A549 (cell line): ENCODE data around the gene PTPRN2. TPM values are rescaled to one million over a fixed set of nuclear protein-coding genes. Genes with fewer than 3 reads are reported as not detected.

Experiments
- ATAC-seq, 2 experiments: fragments of 200-7000 bp in 1 of 2; fragments of >200 bp in 1 of 2; cut with Nextera tagmentation in 1 of 2; cut with Tn5 transposase in 1 of 2; 3 replicates each; pipeline versions ENCODE4 v1.8.0 to v1.9.1; 2018 to 2020; ENCODE audit warnings: mild to moderate bottlenecking in 1 of 2, moderate library complexity in 1 of 2
- CTCF ChIA-PET: fragments of 300-600 bp; sonication (Branson Sonifier 250); formaldehyde crosslinking; extraction: SDS; loops from one replicate; lab custom pipeline; 2021; ENCODE audit warnings: antibody characterized with exemption, inconsistent platforms; lab: Yijun Ruan, JAX
- POLR2A ChIA-PET: fragments of 350-600 bp; formaldehyde crosslinking; extraction: SDS; loops from one replicate; lab custom pipeline; 2021; ENCODE audit warnings: antibody characterized with exemption, inconsistent platforms; lab: Yijun Ruan, JAX
- DNase-seq, 2 experiments: peaks; one replicate each; pipeline versions ENCODE4 v3.0.0 to v3.0.0-alpha.2; 2011 to 2016; ENCODE audit warnings: low read depth in 1 of 2, low spot score in 1 of 2
- FAIRE-seq: peaks from 2 replicates; lab custom pipeline; 2011; peaks lifted over from hg19 to GRCh38; lab: Jason Lieb, UNC
- H3K27ac ChIP-seq, 2 experiments: fragments of >200 bp; sonication (Bioruptor Twin); formaldehyde crosslinking; 3 replicates each; pipeline ENCODE4 v1.5.1; 2016 to 2017
- H3K4me1 ChIP-seq: fragments of >200 bp; sonication (Bioruptor Twin); formaldehyde crosslinking; 3 replicates; pipeline ENCODE4 v1.6.1; 2016
- H3K4me2 ChIP-seq: fragments of >200 bp; sonication (Bioruptor Twin); formaldehyde crosslinking; 3 replicates; pipeline ENCODE4 v1.6.1; 2016
- H3K4me3 ChIP-seq: fragments of >200 bp; sonication (Bioruptor Twin); formaldehyde crosslinking; 3 replicates; pipeline ENCODE4 v1.5.1; 2016
- H3K9me3 ChIP-seq: fragments of >200 bp; sonication (Bioruptor Twin); formaldehyde crosslinking; 3 replicates; pipeline ENCODE4 v1.6.1; 2016
- BCL3 ChIP-seq: fragments of >200 bp; sonication (Bioruptor Twin); formaldehyde crosslinking; IDR thresholded peaks from 3 replicates; pipeline ENCODE4 v1.6.1; 2016
- BHLHE40 ChIP-seq: IDR thresholded peaks from 2 replicates; pipeline ENCODE4 v1.6.1; 2012; ENCODE audit warnings: low read depth, low read length, inconsistent platforms
- CBX2 ChIP-seq: fragments of 200-600 bp; sonication (generic); IDR thresholded peaks from 2 replicates; pipeline ENCODE4 v1.6.1; 2016; ENCODE audit warnings: low read depth, mild to moderate bottlenecking, borderline replicate concordance
- CBX8 ChIP-seq: fragments of 200-600 bp; sonication (generic); IDR thresholded peaks from 2 replicates; pipeline ENCODE4 v1.6.1; 2016
- CHD2 ChIP-seq: fragments of 150-350 bp; IDR thresholded peaks from 2 replicates; pipeline ENCODE4 v1.6.1; 2014; ENCODE audit warnings: low read length; ENCODE audit not compliant: partially characterized antibody
- EHF ChIP-seq: fragments of 250-450 bp; sonication (Bioruptor Pico); IDR thresholded peaks from 2 replicates; pipeline ENCODE4 v1.5.0; 2020; ENCODE audit warnings: mild to moderate bottlenecking
- FOSB ChIP-seq: fragments of 250-450 bp; sonication (Bioruptor Pico); IDR thresholded peaks from 2 replicates; pipeline ENCODE4 v1.5.0; 2020; ENCODE audit warnings: mild to moderate bottlenecking, moderate library complexity
- FOXS1 ChIP-seq: fragments of 250-450 bp; sonication (Bioruptor Pico); IDR thresholded peaks from 2 replicates; pipeline ENCODE4 v1.5.0; 2020; ENCODE audit warnings: mild to moderate bottlenecking, moderate library complexity
- HEYL ChIP-seq: fragments of 250-450 bp; sonication (Bioruptor Pico); IDR thresholded peaks from 2 replicates; pipeline ENCODE4 v1.8.0; 2021; ENCODE audit warnings: mild to moderate bottlenecking, moderate library complexity
- HOXA7 ChIP-seq: fragments of 250-450 bp; sonication (Bioruptor Pico); IDR thresholded peaks from 2 replicates; pipeline ENCODE4 v1.5.0; 2020; ENCODE audit warnings: mild to moderate bottlenecking, moderate library complexity
- HOXB5 ChIP-seq: fragments of 250-450 bp; sonication (Bioruptor Pico); IDR thresholded peaks from 2 replicates; pipeline ENCODE4 v1.5.0; 2020; ENCODE audit warnings: mild to moderate bottlenecking, moderate library complexity
- KDM1A ChIP-seq: fragments of 200-600 bp; sonication (generic); IDR thresholded peaks from 2 replicates; pipeline ENCODE4 v1.6.1; 2016; ENCODE audit warnings: low read depth, mild to moderate bottlenecking
- MYC ChIP-seq: IDR thresholded peaks from 2 replicates; pipeline ENCODE4 v1.6.1; 2012; ENCODE audit warnings: mild to moderate bottlenecking, inconsistent platforms, low read length, improper control_type of control experiment, borderline replicate concordance
- PHF8 ChIP-seq: fragments of 200-600 bp; sonication (generic); IDR thresholded peaks from 2 replicates; pipeline ENCODE4 v1.6.1; 2016; ENCODE audit warnings: low read depth, mild to moderate bottlenecking, antibody characterized with exemption, moderate library complexity, borderline replicate concordance
- RFX5 ChIP-seq: fragments of 450-650 bp; IDR thresholded peaks from 2 replicates; pipeline ENCODE4 v1.7.1; 2014; ENCODE audit warnings: antibody characterized with exemption, mild to moderate bottlenecking, moderate library complexity
- ZC3H11A ChIP-seq: fragments of 450-650 bp; IDR thresholded peaks from 2 replicates; pipeline ENCODE4 v1.6.1; 2014; ENCODE audit warnings: antibody characterized with exemption, mild to moderate bottlenecking
- ZNF302 ChIP-seq: fragments of 250-450 bp; sonication (Bioruptor Pico); IDR thresholded peaks from 2 replicates; pipeline ENCODE4 v1.9.0; 2021; ENCODE audit warnings: inconsistent platforms, mild to moderate bottlenecking, moderate library complexity
- ZSCAN20 ChIP-seq: fragments of 250-450 bp; sonication (Bioruptor Pico); IDR thresholded peaks from 2 replicates; pipeline ENCODE4 v1.8.0; 2022; ENCODE audit warnings: mild to moderate bottlenecking, moderate library complexity
- WGBS: methylation state at CpG from one replicate; pipeline ENCODE4 v1.1.6; 2017; ENCODE audit errors: missing lambda C conversion rate; 5-methylcytosine and 5-hydroxymethylcytosine counted together
- polyA plus RNA-seq, 4 experiments: library from polyadenylated mRNA; depleted of rRNA in 3 of 4; stranded (reverse); fragments of >200 nt; fragmentation: RNase III in 1 of 4; extraction: RNeasy Plus Mini Kit Qiagen cat#74134 plus additional on column Dnase treatment in 1 of 4; gene quantifications; 2 replicates in 3 of 4; 3 replicates in 1 of 4; pipeline ENCODE4 v1.2.3, GENCODE V29; 2011 to 2017
- TF ChIP-seq, protein P1 (sequence below): fragments of 200-600 bp; sonication (generic); IDR thresholded peaks from 2 replicates; pipeline ENCODE4 v1.6.1; 2016; ENCODE audit warnings: antibody characterized with exemption, mild to moderate bottlenecking, moderate library complexity
- TF ChIP-seq, protein P2 (sequence below): IDR thresholded peaks from 2 replicates; pipeline ENCODE4 v1.6.1; 2012

Gene PTPRN2
- polyA plus RNA-seq, 2 of the 4 experiments (the other 2 are of a cell fraction) = 0.41 to 1.2 TPM

- Histone ChIP-seq H3K4me2 (no peak overlapping the region), H3K4me3 (no peak overlapping the region), H3K27ac (no peak overlapping the region), H3K9me3 (no peaks in the 10 kb centered on the region), H3K4me1 (no peaks in the 10 kb centered on the region)
- 58% methylated on average over 7 of the region's 12 CpGs for WGBS
- FAIRE-seq = no peak
- ChIA-PET CTCF (no interaction called here), POLR2A (no interaction called here)
- TF ChIP-seq MYC (no peak), ZNF302 (CRISPR knock-in tag) (no peak), HOXB5 (CRISPR knock-in tag) (no peak), CHD2 (no peak), ZC3H11A (no peak), KDM1A (no peak), RFX5 (no peak), HOXA7 (CRISPR knock-in tag) (no peak), EHF (no peak), BHLHE40 (no peak), HEYL (CRISPR knock-in tag) (no peak)
- TF ChIP-seq, protein P1, sequence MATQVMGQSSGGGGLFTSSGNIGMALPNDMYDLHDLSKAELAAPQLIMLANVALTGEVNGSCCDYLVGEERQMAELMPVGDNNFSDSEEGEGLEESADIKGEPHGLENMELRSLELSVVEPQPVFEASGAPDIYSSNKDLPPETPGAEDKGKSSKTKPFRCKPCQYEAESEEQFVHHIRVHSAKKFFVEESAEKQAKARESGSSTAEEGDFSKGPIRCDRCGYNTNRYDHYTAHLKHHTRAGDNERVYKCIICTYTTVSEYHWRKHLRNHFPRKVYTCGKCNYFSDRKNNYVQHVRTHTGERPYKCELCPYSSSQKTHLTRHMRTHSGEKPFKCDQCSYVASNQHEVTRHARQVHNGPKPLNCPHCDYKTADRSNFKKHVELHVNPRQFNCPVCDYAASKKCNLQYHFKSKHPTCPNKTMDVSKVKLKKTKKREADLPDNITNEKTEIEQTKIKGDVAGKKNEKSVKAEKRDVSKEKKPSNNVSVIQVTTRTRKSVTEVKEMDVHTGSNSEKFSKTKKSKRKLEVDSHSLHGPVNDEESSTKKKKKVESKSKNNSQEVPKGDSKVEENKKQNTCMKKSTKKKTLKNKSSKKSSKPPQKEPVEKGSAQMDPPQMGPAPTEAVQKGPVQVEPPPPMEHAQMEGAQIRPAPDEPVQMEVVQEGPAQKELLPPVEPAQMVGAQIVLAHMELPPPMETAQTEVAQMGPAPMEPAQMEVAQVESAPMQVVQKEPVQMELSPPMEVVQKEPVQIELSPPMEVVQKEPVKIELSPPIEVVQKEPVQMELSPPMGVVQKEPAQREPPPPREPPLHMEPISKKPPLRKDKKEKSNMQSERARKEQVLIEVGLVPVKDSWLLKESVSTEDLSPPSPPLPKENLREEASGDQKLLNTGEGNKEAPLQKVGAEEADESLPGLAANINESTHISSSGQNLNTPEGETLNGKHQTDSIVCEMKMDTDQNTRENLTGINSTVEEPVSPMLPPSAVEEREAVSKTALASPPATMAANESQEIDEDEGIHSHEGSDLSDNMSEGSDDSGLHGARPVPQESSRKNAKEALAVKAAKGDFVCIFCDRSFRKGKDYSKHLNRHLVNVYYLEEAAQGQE = no peak
- ATAC-seq = no peak
- DNase-seq = no peak
Measured at GRCh38 chr7:158186406-158186805, 401.2 kb downstream of the PTPRN2 start.

DNA sequence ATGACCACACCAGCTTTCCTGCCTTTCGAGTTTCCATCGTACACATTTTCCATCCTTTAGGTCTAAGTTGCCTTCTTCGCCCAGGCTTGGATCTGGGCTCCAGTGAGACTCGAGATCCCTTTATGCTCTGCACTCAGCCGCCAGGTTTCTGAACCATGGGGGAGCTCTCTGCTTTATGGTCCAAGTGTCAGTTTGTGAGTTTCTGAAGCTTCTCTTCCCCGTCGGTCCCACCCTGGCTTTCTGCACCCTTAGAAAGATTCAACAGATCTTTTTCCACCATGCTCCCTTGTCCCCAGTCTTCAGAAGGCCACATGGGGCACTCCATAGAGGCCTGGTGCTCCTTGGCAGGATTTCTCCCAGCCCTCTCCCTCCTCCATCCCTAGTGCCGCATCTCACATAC lies 402.0 kb downstream of the PTPRN2 start:
- H3K9me3 ChIP-seq = no peaks in the 10 kb centered on the region
- FAIRE-seq = no peak
- no peak overlapping the region for H3K27ac ChIP-seq
- no peak overlapping the region for H3K4me2 ChIP-seq
- DNase-seq = no peak
- no peaks in the 10 kb centered on the region for H3K4me1 ChIP-seq
- ChIA-PET CTCF (interaction anchor here (0.5 kb wide), 1 partner anchor 223 kb away, joined by 3 read pairs; no protein-coding TSS in a partner anchor), POLR2A (no interaction called here)
- ATAC-seq = no peak
- WGBS = 59% methylated on average over 8 of the region's 8 CpGs
- TF ChIP-seq EHF (no peak), CBX2 (no peak), KDM1A (no peak), ZNF302 (CRISPR knock-in tag) (no peak), FOSB (CRISPR knock-in tag) (no peak), BCL3 (no peak), CBX8 (no peak), CHD2 (no peak), PHF8 (no peak), ZSCAN20 (CRISPR knock-in tag) (no peak), MYC (no peak), HEYL (CRISPR knock-in tag) (no peak), FOXS1 (CRISPR knock-in tag) (no peak)
- TF ChIP-seq, protein P2, sequence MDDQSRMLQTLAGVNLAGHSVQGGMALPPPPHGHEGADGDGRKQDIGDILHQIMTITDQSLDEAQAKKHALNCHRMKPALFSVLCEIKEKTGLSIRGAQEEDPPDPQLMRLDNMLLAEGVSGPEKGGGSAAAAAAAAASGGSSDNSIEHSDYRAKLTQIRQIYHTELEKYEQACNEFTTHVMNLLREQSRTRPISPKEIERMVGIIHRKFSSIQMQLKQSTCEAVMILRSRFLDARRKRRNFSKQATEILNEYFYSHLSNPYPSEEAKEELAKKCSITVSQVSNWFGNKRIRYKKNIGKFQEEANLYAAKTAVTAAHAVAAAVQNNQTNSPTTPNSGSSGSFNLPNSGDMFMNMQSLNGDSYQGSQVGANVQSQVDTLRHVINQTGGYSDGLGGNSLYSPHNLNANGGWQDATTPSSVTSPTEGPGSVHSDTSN = no peak
- no peak overlapping the region for H3K4me3 ChIP-seq
